ES-I3 (cell line): Measurements from ENCODE around the gene MRPS10.
"Not testable (repeated sequence)": the region's sequence is repeated elsewhere in the genome, so short reads cannot be mapped to it uniquely, and the experiment has no call there.

Experiments used
- H3K36me3 ChIP-seq: 2 replicates; pipeline ENCODE4 v1.6.1; 2013; ENCODE audit warnings: mild to moderate bottlenecking, low read length, control low read depth, moderate library complexity; ENCODE audit not compliant: insufficient read depth
- H3K4me1 ChIP-seq: 2 replicates; pipeline ENCODE4 v1.6.1; 2013; ENCODE audit warnings: mild to moderate bottlenecking, control low read depth, low read length; ENCODE audit not compliant: insufficient read depth
- H3K9ac ChIP-seq: 2 replicates; pipeline ENCODE4 v1.6.1; 2013; ENCODE audit warnings: low read depth, mild to moderate bottlenecking, low read length, moderate library complexity
- H3K9me3 ChIP-seq: 2 replicates; pipeline ENCODE4 v1.6.1; 2013; ENCODE audit warnings: mild to moderate bottlenecking, low read length, moderate library complexity; ENCODE audit not compliant: control insufficient read depth, insufficient read depth

MRPS10 gene

GRCh38 chr6:42190554-42191183 lies 27.0 kb downstream of the MRPS10 start:
- H3K36me3 ChIP-seq: no peaks in the 10 kb centered on the region
- no peaks in the 10 kb centered on the region for H3K9me3 ChIP-seq
- no peak overlapping the region for H3K9ac ChIP-seq
- H3K4me1 ChIP-seq: peaks cover 13% of the 10 kb centered on the region; the same call in 1 of the 2 replicates

GRCh38 chr6:42188406-42188805 lies 29.3 kb downstream of the MRPS10 start:
- Histone ChIP-seq H3K9me3 (no peaks in the 10 kb centered on the region), H3K4me1 (peaks cover 5% of the 10 kb centered on the region; the same call in 1 of the 2 replicates), H3K36me3 (no peaks in the 10 kb centered on the region), H3K9ac (no peak overlapping the region)

GRCh38 chr6:42185597-42185996 lies 32.1 kb downstream of the MRPS10 start:
- Histone ChIP-seq H3K4me1 (0 out of 2 replicates have a peak, but pooled peaks cover 3% of the 10 kb centered on the region), H3K36me3 (no peaks in the 10 kb centered on the region), H3K9ac (no peak overlapping the region), H3K9me3 (no peaks in the 10 kb centered on the region)

- 0 out of 2 replicates have a peak, but pooled peaks cover 3% of the 10 kb centered on the region for H3K4me1 ChIP-seq
- no peaks in the 10 kb centered on the region for H3K36me3 ChIP-seq
- H3K9me3 ChIP-seq: no peaks in the 10 kb centered on the region
- no peak overlapping the region for H3K9ac ChIP-seq
Measured at GRCh38 chr6:42184475-42184874, 33.2 kb downstream of the MRPS10 start.

GRCh38 chr6:42182101-42182500 lies 35.6 kb downstream of the MRPS10 start:
- Histone ChIP-seq H3K4me1 (peaks cover 11% of the 10 kb centered on the region; the same call in 1 of the 2 replicates), H3K36me3 (no peaks in the 10 kb centered on the region), H3K9me3 (no peaks in the 10 kb centered on the region), H3K9ac (no peak overlapping the region)

GRCh38 chr6:42179945-42180313 lies 37.7 kb downstream of the MRPS10 start:
- H3K9ac ChIP-seq: no peak overlapping the region
- H3K9me3 ChIP-seq: no peaks in the 10 kb centered on the region
- H3K36me3 ChIP-seq: no peaks in the 10 kb centered on the region
- H3K4me1 ChIP-seq: peaks cover 12% of the 10 kb centered on the region; the same call in 1 of the 2 replicates

- Histone ChIP-seq H3K4me1 (peaks cover 12% of the 10 kb centered on the region; the same call in 1 of the 2 replicates), H3K9ac (no peak overlapping the region), H3K9me3 (no peaks in the 10 kb centered on the region), H3K36me3 (no peaks in the 10 kb centered on the region)
Measured at GRCh38 chr6:42179261-42179944, 38.3 kb downstream of the MRPS10 start.

- Histone ChIP-seq H3K36me3 (no peaks in the 10 kb centered on the region), H3K9me3 (no peaks in the 10 kb centered on the region), H3K4me1 (peaks cover 12% of the 10 kb centered on the region; the same call in 1 of the 2 replicates), H3K9ac (peak overlapping the region; percentile 60)
Measured at GRCh38 chr6:42177514-42178364, 39.9 kb downstream of the MRPS10 start.

- peaks cover 12% of the 10 kb centered on the region; the same call in 1 of the 2 replicates for H3K4me1 ChIP-seq
- H3K36me3 ChIP-seq: no peaks in the 10 kb centered on the region
- H3K9ac ChIP-seq: no peak overlapping the region
- no peaks in the 10 kb centered on the region for H3K9me3 ChIP-seq
Measured at GRCh38 chr6:42176981-42177380, 40.7 kb downstream of the MRPS10 start.

GRCh38 chr6:42175860-42176259 lies 41.8 kb downstream of the MRPS10 start:
- Histone ChIP-seq H3K9ac (no peak overlapping the region), H3K4me1 (peaks cover 12% of the 10 kb centered on the region; the same call in 1 of the 2 replicates), H3K36me3 (no peaks in the 10 kb centered on the region), H3K9me3 (no peaks in the 10 kb centered on the region)

- H3K4me1 ChIP-seq: 0 out of 2 replicates have a peak, but pooled peaks cover 7% of the 10 kb centered on the region
- H3K9ac ChIP-seq: no peak within 1 kb of the TSS
- no peaks in the 10 kb centered on the region for H3K36me3 ChIP-seq
- no peaks in the 10 kb centered on the region for H3K9me3 ChIP-seq
Measured at GRCh38 chr6:42173101-42173500, 44.6 kb downstream of the MRPS10 start, which contains the start of gene GUCA1A. TSS of gene GUCA1A (plus strand) at chr6:42173364. CDS start at chr6:42173614, 250 bp downstream.

GRCh38 chr6:42171813-42172581 lies 45.7 kb downstream of the MRPS10 start:
- Histone ChIP-seq H3K36me3 (no peaks in the 10 kb centered on the region), H3K9ac (no peak overlapping the region), H3K4me1 (0 out of 2 replicates have a peak, but pooled peaks cover 4% of the 10 kb centered on the region), H3K9me3 (no peaks in the 10 kb centered on the region)

GRCh38 chr6:42169780-42170179 lies 47.9 kb downstream of the MRPS10 start:
- not testable (repeated sequence) for H3K9ac ChIP-seq, H3K9me3 ChIP-seq, H3K36me3 ChIP-seq, H3K4me1 ChIP-seq

- H3K9me3 ChIP-seq: no peaks in the 10 kb centered on the region
- H3K9ac ChIP-seq: no peak overlapping the region
- peaks cover 8% of the 10 kb centered on the region; the same call in 1 of the 2 replicates for H3K4me1 ChIP-seq
- H3K36me3 ChIP-seq: no peaks in the 10 kb centered on the region
Measured at GRCh38 chr6:42168650-42169049, 49.0 kb downstream of the MRPS10 start.
